Type B pancreatic cell (in vitro differentiated cells): ENCODE results near the gene DRD4. TPM values are rescaled to one million over a fixed set of nuclear protein-coding genes. Genes with fewer than 3 reads are reported as not detected.

ENCODE experiments used
- DNase-seq: peaks from one replicate; pipeline ENCODE4 v3.0.0; 2021; ENCODE audit warnings: mixed read lengths; ENCODE audit not compliant: unreplicated experiment; ENCODE audit errors: extremely low spot score
- H3K27ac Mint-ChIP-seq: 2 replicates; pipeline ENCODE4 v1.8.0; 2021; ENCODE audit warnings: mild to moderate bottlenecking, mixed read lengths
- H3K27me3 Mint-ChIP-seq: 2 replicates; pipeline ENCODE4 v1.8.0; 2021; ENCODE audit warnings: mixed read lengths
- H3K36me3 Mint-ChIP-seq: 2 replicates; pipeline ENCODE4 v1.8.0; 2021; ENCODE audit warnings: mixed read lengths
- H3K4me1 Mint-ChIP-seq: one replicate; pipeline ENCODE4 v1.8.0; 2021; ENCODE audit warnings: mixed read lengths; ENCODE audit not compliant: unreplicated experiment
- H3K4me3 Mint-ChIP-seq: 2 replicates; pipeline ENCODE4 v1.8.0; 2021; ENCODE audit warnings: mild to moderate bottlenecking, mixed read lengths
- H3K9me3 Mint-ChIP-seq: 2 replicates; pipeline ENCODE4 v1.8.0; 2021; ENCODE audit warnings: mixed read lengths
- long read RNA-seq: library from polyadenylated mRNA; unstranded; transcript quantifications from one replicate; pipeline ENCODE4 v2.0.0, GENCODE V29; 2020
- total RNA-seq: library from RNA; stranded (reverse); gene quantifications from 2 replicates; pipeline ENCODE4 v1.2.1, GENCODE V29; 2021; ENCODE audit warnings: low replicate concordance
- TF ChIP-seq, protein P1 (sequence below): fragments of 200-600 bp; sonication (generic); conservative IDR thresholded peaks from 2 replicates; pipeline ENCODE4 v1.5.0; 2021; ENCODE audit warnings: antibody characterized with exemption, mild to moderate bottlenecking

DRD4 gene
- 0.59 and 1.2 TPM in 2 replicates for total RNA-seq
- long read RNA-seq: 0 reads

DNA sequence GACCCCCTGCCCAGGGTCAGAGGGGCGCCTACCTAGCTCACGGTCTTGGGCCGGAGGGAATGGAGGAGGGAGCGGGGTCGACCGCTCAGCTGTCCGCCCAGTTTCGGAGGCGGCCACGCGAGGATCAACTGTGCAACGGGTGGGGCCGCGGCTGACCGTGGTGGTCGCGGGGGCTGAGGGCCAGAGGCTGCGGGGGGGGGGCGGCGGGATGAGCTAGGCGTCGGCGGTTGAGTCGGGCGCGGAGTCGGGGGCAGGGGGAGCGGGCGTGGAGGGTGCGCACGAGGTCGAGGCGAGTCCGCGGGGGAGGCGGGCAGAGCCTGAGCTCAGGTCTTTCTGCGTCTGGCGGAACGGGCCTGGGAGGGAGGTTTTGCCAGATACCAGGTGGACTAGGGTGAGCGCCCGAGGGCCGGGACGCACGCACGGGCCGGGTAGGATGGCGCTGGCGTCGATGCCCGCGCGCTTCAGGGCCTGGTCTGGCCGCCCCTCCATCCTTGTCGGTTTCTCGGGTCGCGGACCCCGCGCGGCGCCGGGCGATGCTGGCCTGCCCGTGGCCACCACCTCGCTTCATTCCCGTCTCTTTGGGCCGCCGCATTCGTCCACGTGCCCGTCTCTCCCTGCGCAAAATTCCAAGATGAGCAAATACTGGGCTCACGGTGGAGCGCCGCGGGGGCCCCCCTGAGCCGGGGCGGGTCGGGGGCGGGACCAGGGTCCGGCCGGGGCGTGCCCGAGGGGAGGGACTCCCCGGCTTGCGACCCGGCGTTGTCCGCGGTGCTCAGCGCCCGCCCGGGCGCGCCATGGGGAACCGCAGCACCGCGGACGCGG, at the start of gene DRD4:
Gene DRD4 (plus strand): TSS at position 759 of the 822 bp plus-strand sequence. CDS start 36 bp downstream, at position 795.
- no peaks in the 10 kb centered on the region for H3K36me3 Mint-ChIP-seq
- H3K27ac Mint-ChIP-seq: no peak within 1 kb of the TSS
- TF ChIP-seq, protein P1, sequence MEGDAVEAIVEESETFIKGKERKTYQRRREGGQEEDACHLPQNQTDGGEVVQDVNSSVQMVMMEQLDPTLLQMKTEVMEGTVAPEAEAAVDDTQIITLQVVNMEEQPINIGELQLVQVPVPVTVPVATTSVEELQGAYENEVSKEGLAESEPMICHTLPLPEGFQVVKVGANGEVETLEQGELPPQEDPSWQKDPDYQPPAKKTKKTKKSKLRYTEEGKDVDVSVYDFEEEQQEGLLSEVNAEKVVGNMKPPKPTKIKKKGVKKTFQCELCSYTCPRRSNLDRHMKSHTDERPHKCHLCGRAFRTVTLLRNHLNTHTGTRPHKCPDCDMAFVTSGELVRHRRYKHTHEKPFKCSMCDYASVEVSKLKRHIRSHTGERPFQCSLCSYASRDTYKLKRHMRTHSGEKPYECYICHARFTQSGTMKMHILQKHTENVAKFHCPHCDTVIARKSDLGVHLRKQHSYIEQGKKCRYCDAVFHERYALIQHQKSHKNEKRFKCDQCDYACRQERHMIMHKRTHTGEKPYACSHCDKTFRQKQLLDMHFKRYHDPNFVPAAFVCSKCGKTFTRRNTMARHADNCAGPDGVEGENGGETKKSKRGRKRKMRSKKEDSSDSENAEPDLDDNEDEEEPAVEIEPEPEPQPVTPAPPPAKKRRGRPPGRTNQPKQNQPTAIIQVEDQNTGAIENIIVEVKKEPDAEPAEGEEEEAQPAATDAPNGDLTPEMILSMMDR: no peak
- peak within 1 kb of the TSS; percentile 74 for H3K4me3 Mint-ChIP-seq
- H3K4me1 Mint-ChIP-seq: no peaks in the 10 kb centered on the region
- DNase-seq: no peak
- peaks cover 51% of the 10 kb centered on the region for H3K27me3 Mint-ChIP-seq
- H3K9me3 Mint-ChIP-seq: no peaks in the 10 kb centered on the region

DNA sequence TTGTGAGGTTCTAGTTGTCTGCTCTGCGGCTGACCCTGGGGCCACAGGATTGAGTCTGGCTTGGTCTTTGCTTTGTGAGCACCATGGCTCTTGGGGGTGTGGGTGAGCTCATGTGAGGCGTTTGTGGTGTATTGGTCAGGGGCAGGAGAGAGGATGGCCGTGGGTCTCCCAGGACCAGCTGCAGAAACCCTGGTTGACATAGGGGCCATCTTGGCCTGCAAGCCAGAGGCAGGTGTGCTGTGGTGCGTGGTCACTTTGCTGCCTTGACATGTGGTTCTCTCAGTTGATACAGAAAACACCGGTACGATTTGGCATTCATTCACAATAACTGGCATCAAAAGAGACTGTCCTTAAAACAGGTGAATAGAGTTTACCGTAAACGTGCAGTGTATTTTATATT, 49.5 kb upstream of the DRD4 start:
- TF ChIP-seq, protein P1: no peak
- Mint-ChIP-seq H3K27me3 (no peaks in the 10 kb centered on the region), H3K9me3 (no peaks in the 10 kb centered on the region), H3K4me3 (no peak overlapping the region), H3K4me1 (no peaks in the 10 kb centered on the region), H3K27ac (no peak overlapping the region), H3K36me3 (peaks cover 11% of the 10 kb centered on the region)
- DNase-seq: no peak

DNA sequence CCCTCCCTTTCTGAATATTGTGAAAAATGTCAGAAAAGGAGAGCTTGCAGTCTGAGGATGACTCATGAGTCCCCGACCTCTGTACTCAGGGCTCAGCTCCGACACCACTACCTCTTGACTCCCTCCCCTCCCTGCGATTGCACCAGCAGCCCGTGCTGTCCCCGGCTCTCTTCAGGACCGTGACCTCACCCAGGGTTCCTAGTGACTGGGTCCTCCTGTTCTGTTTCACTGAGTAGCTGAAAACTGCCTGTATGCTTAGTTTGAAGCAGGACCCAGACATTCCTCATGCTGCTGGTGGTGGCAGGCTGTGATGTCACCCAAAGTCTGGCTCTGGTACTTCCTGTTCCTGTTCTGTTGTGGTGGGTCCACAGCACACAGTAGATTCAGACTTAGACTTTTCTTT, 49.1 kb upstream of the DRD4 start:
- TF ChIP-seq, protein P1: no peak
- Mint-ChIP-seq H3K9me3 (no peaks in the 10 kb centered on the region), H3K36me3 (peaks cover 11% of the 10 kb centered on the region), H3K4me3 (no peak overlapping the region), H3K4me1 (no peaks in the 10 kb centered on the region), H3K27me3 (no peaks in the 10 kb centered on the region), H3K27ac (no peak overlapping the region)
- no peak for DNase-seq

DNA sequence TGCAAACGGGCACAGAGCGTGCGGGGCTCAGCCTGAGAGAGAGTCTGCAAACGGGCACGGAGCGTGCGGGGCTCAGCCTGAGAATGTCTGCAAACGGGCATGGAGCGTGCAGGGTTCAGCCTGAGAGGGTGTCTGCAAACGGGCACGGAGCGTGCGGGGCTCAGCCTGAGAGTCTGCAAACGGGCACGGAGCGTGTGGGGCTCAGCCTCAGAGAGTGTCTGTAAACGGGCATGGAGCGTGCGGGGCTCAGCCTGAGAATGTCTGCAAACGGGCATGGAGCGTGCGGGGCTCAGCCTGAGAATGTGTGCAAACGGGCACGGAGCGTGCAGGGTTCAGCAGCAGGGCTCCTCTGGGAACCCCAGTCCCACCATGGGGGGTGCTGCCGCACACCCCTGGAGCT, 47.3 kb upstream of the DRD4 start:
- Mint-ChIP-seq H3K36me3 (peaks cover 12% of the 10 kb centered on the region), H3K27me3 (no peaks in the 10 kb centered on the region), H3K27ac (no peak overlapping the region), H3K4me1 (no peaks in the 10 kb centered on the region), H3K9me3 (no peaks in the 10 kb centered on the region), H3K4me3 (no peak overlapping the region)
- TF ChIP-seq, protein P1: no peak
- DNase-seq: no peak

DNA sequence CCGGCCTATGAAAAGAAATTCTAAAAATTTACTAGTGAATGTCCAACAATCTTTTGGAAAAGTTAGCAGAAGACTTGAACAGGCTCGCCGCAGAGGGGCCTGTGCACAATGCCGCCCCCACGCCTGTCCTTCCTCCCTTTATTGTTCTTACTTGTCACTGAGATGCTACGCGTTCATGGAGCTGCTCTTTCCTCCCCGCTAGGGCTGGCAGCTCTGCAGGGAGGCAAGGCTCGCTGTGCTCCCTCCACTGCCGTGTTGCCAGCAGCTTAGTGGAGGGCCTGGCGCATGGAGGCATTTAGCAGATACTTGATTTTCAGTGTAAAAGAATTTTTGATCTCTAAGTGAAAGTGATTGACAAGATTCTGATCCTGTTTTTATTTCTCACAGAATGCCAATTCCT, 46.1 kb upstream of the DRD4 start:
- Mint-ChIP-seq H3K9me3 (no peaks in the 10 kb centered on the region), H3K27ac (no peak overlapping the region), H3K4me1 (no peaks in the 10 kb centered on the region), H3K36me3 (peaks cover 13% of the 10 kb centered on the region), H3K4me3 (no peak overlapping the region), H3K27me3 (no peaks in the 10 kb centered on the region)
- TF ChIP-seq, protein P1: no peak
- DNase-seq: no peak
